H1 (cell line): ENCODE measurements around the gene IGF1. TPM values are rescaled to one million over a fixed set of nuclear protein-coding genes. Genes with fewer than 3 reads are reported as not detected.

ENCODE experiments used
- CTCF ChIA-PET: fragments of 300-600 bp; sonication (Branson Sonifier 250); formaldehyde crosslinking; loops from one replicate; lab custom pipeline; 2021; ENCODE audit not compliant: partially characterized antibody; lab: Charles Lee
- POLR2A ChIA-PET: fragments of 300-600 bp; sonication (Branson Sonifier 250); formaldehyde crosslinking; loops from one replicate; lab custom pipeline; 2021; ENCODE audit warnings: inconsistent platforms; ENCODE audit not compliant: partially characterized antibody; lab: Charles Lee
- DNase-seq, 2 experiments: peaks; one replicate each; pipeline versions ENCODE4 v3.0.0 to v3.0.0-alpha.2; 2010 to 2022; ENCODE audit warnings: low spot score in 2 of 2, low read depth in 1 of 2, mixed read lengths in 1 of 2
- FAIRE-seq: peaks from 2 replicates; lab custom pipeline; 2011; peaks lifted over from hg19 to GRCh38; lab: Jason Lieb, UNC
- H2AFZ ChIP-seq: 2 replicates; pipeline ENCODE4 v1.8.1; 2012; ENCODE audit warnings: low read length, inconsistent platforms
- H2AK5ac ChIP-seq: 2 replicates; pipeline ENCODE4 v1.6.1; 2013; ENCODE audit warnings: low read depth, low read length
- H2BK120ac ChIP-seq: replicated peaks from 2 replicates; pipeline ENCODE3; 2013; ENCODE audit warnings: low read depth, low read length, inconsistent platforms
- H2BK12ac ChIP-seq: 2 replicates; pipeline ENCODE4 v1.6.1; 2013; ENCODE audit warnings: low read depth, low read length
- H2BK15ac ChIP-seq: 2 replicates; pipeline ENCODE4 v1.6.1; 2013; ENCODE audit warnings: low read length
- H2BK20ac ChIP-seq: 2 replicates; pipeline ENCODE4 v1.6.1; 2013; ENCODE audit warnings: low read length
- H2BK5ac ChIP-seq: 2 replicates; pipeline ENCODE4 v1.6.1; 2013; ENCODE audit warnings: low read depth, low read length
- H3K14ac ChIP-seq: 2 replicates; pipeline ENCODE4 v1.6.1; 2013; ENCODE audit warnings: inconsistent platforms; ENCODE audit not compliant: insufficient read length
- H3K18ac ChIP-seq: 2 replicates; pipeline ENCODE4 v1.6.1; 2013; ENCODE audit warnings: low read length; ENCODE audit errors: extremely low read depth
- H3K23ac ChIP-seq: 2 replicates; pipeline ENCODE4 v1.6.1; 2013; ENCODE audit warnings: inconsistent platforms; ENCODE audit not compliant: insufficient read length
- H3K23me2 ChIP-seq: 2 replicates; pipeline ENCODE4 v1.6.1; 2013; ENCODE audit warnings: low read depth, low read length
- H3K27ac ChIP-seq: 2 replicates; pipeline ENCODE4 v1.6.1; 2011; ENCODE audit warnings: low read depth, low read length, inconsistent platforms
- H3K27me3 ChIP-seq, 4 experiments: replicated peaks in 1 of 4; 1 replicate in 1 of 4; 2 replicates in 3 of 4; pipeline versions ENCODE4 v1.6.1 to v1.8.1; 2011 to 2013; ENCODE audit warnings: low read length in 3 of 4, mild to moderate bottlenecking in 3 of 4, inconsistent platforms in 2 of 4, mixed read lengths in 2 of 4, moderate library complexity in 1 of 4; ENCODE audit not compliant: control insufficient read depth in 3 of 4, insufficient read depth in 3 of 4; ENCODE audit errors: extremely low read depth in 1 of 4
- H3K36me3 ChIP-seq, 4 experiments: 2 replicates each; pipeline versions ENCODE4 v1.6.1 to v1.8.1; 2011 to 2013; ENCODE audit warnings: mild to moderate bottlenecking in 4 of 4, low read length in 3 of 4, moderate library complexity in 2 of 4, control low read depth in 1 of 4, inconsistent platforms in 1 of 4; ENCODE audit not compliant: insufficient read depth in 4 of 4, control insufficient read depth in 2 of 4
- H3K4ac ChIP-seq: replicated peaks from 2 replicates; pipeline ENCODE3; 2013; ENCODE audit warnings: low read length, low read depth, mixed read lengths, inconsistent platforms; ENCODE audit not compliant: insufficient read length
- H3K4me1 ChIP-seq, 4 experiments: replicated peaks in 1 of 4; 1 replicate in 1 of 4; 2 replicates in 3 of 4; pipeline versions ENCODE4 v1.6.1 to v1.8.1; 2011 to 2013; ENCODE audit warnings: low read length in 3 of 4, inconsistent platforms in 2 of 4, mixed read lengths in 1 of 4; ENCODE audit not compliant: insufficient read depth in 4 of 4, control insufficient read depth in 3 of 4
- H3K4me2 ChIP-seq, 2 experiments: 2 replicates each; pipeline versions ENCODE4 v1.6.1 to v1.8.1; 2011 to 2013; ENCODE audit warnings: low read depth in 2 of 2, low read length in 2 of 2, control low read depth in 1 of 2, inconsistent platforms in 1 of 2, mild to moderate bottlenecking in 1 of 2; ENCODE audit not compliant: insufficient read depth in 1 of 2
- H3K4me3 ChIP-seq, 4 experiments: fragments of 200-600, 300-600 bp in 1 of 4; sonication (generic), shearing (Covaris generic), sonication (Bioruptor Twin) in 1 of 4; 2 replicates each; pipeline versions ENCODE4 v1.5.1 to v1.8.1; 2011 to 2016; ENCODE audit warnings: low read length in 4 of 4, low read depth in 3 of 4, control low read depth in 2 of 4, inconsistent platforms in 2 of 4, mild to moderate bottlenecking in 2 of 4, mixed read lengths in 1 of 4, moderate library complexity in 1 of 4; ENCODE audit not compliant: insufficient read depth in 2 of 4; ENCODE audit errors: extremely low read depth in 1 of 4
- H3K56ac ChIP-seq: replicated peaks from 2 replicates; pipeline ENCODE3; 2013; ENCODE audit warnings: low read depth, mild to moderate bottlenecking, mixed read lengths, low read length, inconsistent platforms; ENCODE audit not compliant: insufficient read length
- H3K79me1 ChIP-seq: 2 replicates; pipeline ENCODE4 v1.6.1; 2013; ENCODE audit warnings: low read depth, low read length, control low read depth
- H3K79me2 ChIP-seq, 2 experiments: 2 replicates each; pipeline versions ENCODE4 v1.6.1 to v1.8.1; 2012 to 2013; ENCODE audit warnings: low read length in 2 of 2, mild to moderate bottlenecking in 2 of 2, inconsistent platforms in 1 of 2; ENCODE audit not compliant: insufficient read depth in 2 of 2, control insufficient read depth in 1 of 2
- H3K9ac ChIP-seq, 4 experiments: replicated peaks in 1 of 4; 1 replicate in 1 of 4; 2 replicates in 3 of 4; pipeline versions ENCODE4 v1.6.1 to v1.8.1; 2011 to 2013; ENCODE audit warnings: low read depth in 3 of 4, low read length in 3 of 4, control low read depth in 2 of 4, mild to moderate bottlenecking in 2 of 4, moderate library complexity in 2 of 4, inconsistent platforms in 1 of 4; ENCODE audit errors: extremely low read depth in 1 of 4
- H3K9me3 ChIP-seq, 2 experiments: 2 replicates each; pipeline versions ENCODE4 v1.6.1 to v1.8.1; 2012 to 2013; ENCODE audit warnings: mild to moderate bottlenecking in 2 of 2, moderate library complexity in 2 of 2, control low read depth in 1 of 2, inconsistent platforms in 1 of 2, low read depth in 1 of 2, low read length in 1 of 2, mixed read lengths in 1 of 2; ENCODE audit not compliant: insufficient read depth in 2 of 2
- H4K20me1 ChIP-seq, 2 experiments: replicated peaks in 1 of 2; 2 replicates each; pipeline versions ENCODE3 to v1.8.1; 2011 to 2013; ENCODE audit warnings: inconsistent platforms in 2 of 2, low read length in 2 of 2, mild to moderate bottlenecking in 1 of 2; ENCODE audit not compliant: insufficient read depth in 2 of 2, control insufficient read depth in 1 of 2
- H4K5ac ChIP-seq: 2 replicates; pipeline ENCODE4 v1.6.1; 2013; ENCODE audit warnings: low read length, low read depth, mixed read lengths, inconsistent platforms; ENCODE audit not compliant: insufficient read length
- H4K8ac ChIP-seq: 2 replicates; pipeline ENCODE4 v1.8.0; 2013; ENCODE audit warnings: mild to moderate bottlenecking, moderate library complexity, low read length, inconsistent platforms; ENCODE audit not compliant: insufficient read depth; ENCODE audit errors: extremely low read depth
- H4K91ac ChIP-seq: replicated peaks from 2 replicates; pipeline ENCODE3; 2013; ENCODE audit warnings: low read length, mixed read lengths, inconsistent platforms; ENCODE audit not compliant: insufficient read length
- BRCA1 ChIP-seq: IDR thresholded peaks from 2 replicates; pipeline ENCODE4 v1.6.1; 2012; ENCODE audit warnings: low read depth, low read length, improper control_type of control experiment
- WGBS, 2 experiments: shearing (Covaris generic) in 1 of 2; methylation state at CpG; one replicate each; pipeline versions ENCODE4 v1.1.6 to v1.1.7; 2013 to 2015; ENCODE audit warnings: low lambda C conversion rate in 2 of 2, mixed read lengths in 2 of 2, inconsistent platforms in 1 of 2, low coverage in 1 of 2, missing lambda C conversion rate in 1 of 2; ENCODE audit not compliant: insufficient replicate concordance in 2 of 2, insufficient coverage in 1 of 2, insufficient read length in 1 of 2; ENCODE audit errors: extremely low coverage in 1 of 2, missing lambda C conversion rate in 1 of 2; 5-methylcytosine and 5-hydroxymethylcytosine counted together
- polyA plus RNA-seq, 7 experiments: library from polyadenylated mRNA; depleted of rRNA in 3 of 7; stranded (reverse) in 5 of 7; unstranded in 2 of 7; fragments of >200 nt in 5 of 7; fragments of 200-250 nt in 2 of 7; gene quantifications; 1 replicate in 5 of 7; 2 replicates in 1 of 7; 4 replicates in 1 of 7; pipeline versions ENCODE4 v1.2.1 to v1.2.3, GENCODE V29; 2011 to 2013; ENCODE audit warnings: missing spikeins in 2 of 7, mixed read lengths in 2 of 7
- total RNA-seq: library from RNA; stranded (reverse); fragmentation: NEBNext Ultra II Directional; extraction: Animal tissue kit (Norgen Biotek cat#: 25700); gene quantifications from 2 replicates; pipeline ENCODE4 v1.2.1, GENCODE V29; 2021

Gene IGF1
- total and polyA plus RNA-seq, 2 of the 8 experiments (the other 6 are each of a cell fraction or from before 2014, with no cell fraction given), result not detected

DNA sequence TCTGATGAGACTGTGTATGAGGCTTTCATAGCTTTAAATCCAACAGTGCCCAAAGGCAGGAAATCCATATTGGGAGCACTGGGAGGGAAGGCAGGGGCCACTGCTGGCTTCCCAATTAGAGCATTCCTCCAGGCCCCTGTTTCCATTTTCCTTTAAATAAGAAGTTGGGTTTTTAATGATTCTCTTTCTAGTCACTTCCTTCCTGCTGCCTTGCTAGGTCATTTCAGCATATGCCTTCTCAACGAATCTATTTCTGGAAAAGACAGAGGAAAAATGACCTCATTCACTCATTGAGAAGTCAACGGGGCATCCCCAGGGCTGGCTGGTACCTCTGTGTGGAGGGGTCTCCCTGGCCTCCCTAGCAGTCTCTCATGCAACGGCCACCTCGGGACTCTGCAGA lies 43.5 kb downstream of the IGF1 start:
- Histone ChIP-seq H2BK5ac (no peak overlapping the region), H2BK20ac (no peak overlapping the region), H3K23ac (no peak overlapping the region), H3K4me2 (no peak overlapping the region), H3K4me1 (no peaks in the 10 kb centered on the region), H3K56ac (no peak overlapping the region), H2AFZ (no peak overlapping the region), H3K14ac (no peak overlapping the region), H2BK12ac (no peak overlapping the region), H3K79me2 (no peaks in the 10 kb centered on the region), H2AK5ac (no peak overlapping the region), H3K18ac (no peak overlapping the region), H4K91ac (no peak overlapping the region), H3K9ac (no peak overlapping the region), H3K27me3 (no peaks in the 10 kb centered on the region), H3K23me2 (no peaks in the 10 kb centered on the region), H3K36me3 (no peaks in the 10 kb centered on the region), H4K5ac (no peak overlapping the region), H3K27ac (no peak overlapping the region), H3K79me1 (no peaks in the 10 kb centered on the region), H4K8ac (no peak overlapping the region), H3K9me3 (no peaks in the 10 kb centered on the region), H4K20me1 (no peaks in the 10 kb centered on the region), H3K4me3 (no peak overlapping the region), H2BK120ac (no peak overlapping the region), H3K4ac (no peak overlapping the region), H2BK15ac (no peak overlapping the region)
- POLR2A ChIA-PET, result no interaction called here
- FAIRE-seq (no peak), DNase-seq (no peak)
- TF ChIP-seq BRCA1, result no peak
- CTCF ChIA-PET, result no interaction called here
- 76% methylated on average over 4 of the region's 4 CpGs; no CpG with 5 or more reads in 1 of the 2 experiments for WGBS, 2 experiments
